ENCODE data around the gene ZNF804B.

ZNF804B gene

DNA sequence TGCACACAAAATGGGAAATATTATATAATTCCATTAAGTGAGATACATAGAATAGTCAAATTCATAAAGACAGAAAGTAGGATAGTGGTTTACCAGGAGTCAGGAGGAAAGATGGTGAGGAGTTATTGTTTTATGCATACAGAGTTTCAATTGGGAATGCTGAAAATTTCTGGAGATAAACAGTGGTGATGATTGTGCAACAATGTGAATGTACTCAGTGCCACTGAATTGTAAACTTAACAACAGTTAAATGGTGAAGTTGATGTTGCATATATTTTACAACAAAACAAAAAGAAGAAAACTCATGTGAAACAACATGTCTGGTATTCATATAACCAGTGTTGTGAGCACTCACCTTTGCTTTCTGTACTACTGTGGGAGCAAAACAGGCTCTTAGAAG, 204.9 kb downstream of the ZNF804B start:
- TF ChIP-seq, protein P1, sequence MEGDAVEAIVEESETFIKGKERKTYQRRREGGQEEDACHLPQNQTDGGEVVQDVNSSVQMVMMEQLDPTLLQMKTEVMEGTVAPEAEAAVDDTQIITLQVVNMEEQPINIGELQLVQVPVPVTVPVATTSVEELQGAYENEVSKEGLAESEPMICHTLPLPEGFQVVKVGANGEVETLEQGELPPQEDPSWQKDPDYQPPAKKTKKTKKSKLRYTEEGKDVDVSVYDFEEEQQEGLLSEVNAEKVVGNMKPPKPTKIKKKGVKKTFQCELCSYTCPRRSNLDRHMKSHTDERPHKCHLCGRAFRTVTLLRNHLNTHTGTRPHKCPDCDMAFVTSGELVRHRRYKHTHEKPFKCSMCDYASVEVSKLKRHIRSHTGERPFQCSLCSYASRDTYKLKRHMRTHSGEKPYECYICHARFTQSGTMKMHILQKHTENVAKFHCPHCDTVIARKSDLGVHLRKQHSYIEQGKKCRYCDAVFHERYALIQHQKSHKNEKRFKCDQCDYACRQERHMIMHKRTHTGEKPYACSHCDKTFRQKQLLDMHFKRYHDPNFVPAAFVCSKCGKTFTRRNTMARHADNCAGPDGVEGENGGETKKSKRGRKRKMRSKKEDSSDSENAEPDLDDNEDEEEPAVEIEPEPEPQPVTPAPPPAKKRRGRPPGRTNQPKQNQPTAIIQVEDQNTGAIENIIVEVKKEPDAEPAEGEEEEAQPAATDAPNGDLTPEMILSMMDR (IDR thresholded peaks at IDR 0.05): no peak
- no peak for TF ChIP-seq ZFX (IDR thresholded peaks at IDR 0.05; ENCODE audit: borderline replicate concordance)
- no peak overlapping the region for H3K27ac ChIP-seq

DNA sequence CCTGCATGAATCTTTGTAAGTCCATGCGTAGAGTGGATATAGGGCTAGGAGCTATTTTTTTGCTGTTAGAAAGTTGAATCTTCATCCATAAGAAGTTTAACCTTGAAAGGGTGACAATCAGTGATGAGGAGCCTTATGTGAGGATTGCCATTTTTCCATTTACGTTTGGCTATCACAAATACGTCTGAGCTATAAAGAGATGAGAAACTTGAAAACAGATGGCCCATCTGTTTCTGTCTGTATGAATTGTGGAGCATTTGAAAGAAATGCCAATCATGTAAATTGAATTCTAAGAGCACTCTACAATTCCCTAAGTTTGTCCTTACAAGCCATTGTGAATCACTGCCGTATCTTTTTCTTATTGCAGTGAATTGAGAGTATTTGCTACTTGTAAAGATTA, 205.9 kb downstream of the ZNF804B start:
- TF ChIP-seq ZFX (IDR thresholded peaks at IDR 0.05; ENCODE audit: borderline replicate concordance): no peak
- TF ChIP-seq, protein P1 (IDR thresholded peaks at IDR 0.05): no peak
- no peak overlapping the region for H3K27ac ChIP-seq

DNA sequence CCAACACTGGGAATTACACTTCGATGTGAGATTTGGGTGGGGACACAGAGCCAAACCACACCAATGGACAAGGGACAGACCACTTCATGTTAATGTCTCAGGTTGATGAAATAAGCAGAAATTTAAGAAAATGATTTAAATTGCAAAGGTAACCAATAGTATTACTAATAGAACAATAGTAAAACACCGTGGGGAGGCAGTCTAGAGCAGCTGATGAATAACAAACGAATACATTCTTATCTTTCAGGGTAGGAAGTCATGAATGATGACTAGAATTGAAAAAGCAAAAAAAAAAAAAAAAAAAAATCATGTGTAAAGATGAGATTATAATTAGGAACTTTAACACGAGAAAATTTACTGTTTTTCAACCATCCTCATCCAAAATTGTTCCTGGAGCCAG, 207.9 kb downstream of the ZNF804B start:
- TF ChIP-seq ZFX (IDR thresholded peaks at IDR 0.05; ENCODE audit: borderline replicate concordance): no peak
- TF ChIP-seq, protein P1 (IDR thresholded peaks at IDR 0.05): 0 out of 2 replicates have a peak, but pooled peaks have one; percentile 4
- no peak overlapping the region for H3K27ac ChIP-seq

DNA sequence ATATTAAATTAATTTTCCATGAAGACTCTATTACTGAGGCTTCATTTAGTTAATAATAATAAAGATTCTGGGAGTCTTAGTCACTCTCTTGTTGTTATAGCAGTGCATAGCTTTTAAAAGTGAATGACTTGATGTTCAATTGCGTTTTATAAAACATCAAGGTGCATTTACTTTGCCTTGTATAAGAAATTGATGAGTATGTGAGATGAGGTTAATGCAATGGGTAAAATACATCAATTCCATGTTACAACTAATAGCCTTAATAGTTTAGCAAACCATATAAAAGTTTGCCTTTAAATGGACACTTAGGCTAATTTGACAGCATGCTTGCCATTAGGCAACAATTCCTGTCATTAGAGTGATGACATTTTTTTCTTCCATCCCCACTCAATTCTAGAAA, 209.7 kb downstream of the ZNF804B start:
- TF ChIP-seq ZFX (IDR thresholded peaks at IDR 0.05; ENCODE audit: borderline replicate concordance): no peak
- no peak overlapping the region for H3K27ac ChIP-seq

DNA sequence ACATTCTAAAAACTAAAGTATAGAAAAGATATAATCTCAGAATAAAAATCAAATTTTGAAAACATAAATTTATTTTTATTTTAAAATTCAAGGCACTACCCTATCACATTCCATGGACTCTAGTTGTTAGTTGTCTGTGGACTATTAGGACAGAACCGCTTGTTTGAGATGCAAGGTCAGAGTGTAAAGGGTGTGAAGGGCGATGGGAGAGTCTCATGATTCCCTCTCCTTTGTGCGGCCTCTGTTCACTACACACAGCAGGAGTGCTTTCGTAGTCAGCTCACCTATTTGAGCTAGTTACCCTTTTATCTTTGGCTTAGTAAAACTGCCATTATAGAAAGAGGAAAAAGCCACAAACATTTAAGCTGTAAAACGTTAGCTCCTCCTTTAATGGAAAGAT, 225.8 kb downstream of the ZNF804B start:
- TF ChIP-seq ZFX (IDR thresholded peaks at IDR 0.05; ENCODE audit: borderline replicate concordance): no peak
- TF ChIP-seq, protein P1 (IDR thresholded peaks at IDR 0.05): no peak
- no peak overlapping the region for H3K27ac ChIP-seq

DNA sequence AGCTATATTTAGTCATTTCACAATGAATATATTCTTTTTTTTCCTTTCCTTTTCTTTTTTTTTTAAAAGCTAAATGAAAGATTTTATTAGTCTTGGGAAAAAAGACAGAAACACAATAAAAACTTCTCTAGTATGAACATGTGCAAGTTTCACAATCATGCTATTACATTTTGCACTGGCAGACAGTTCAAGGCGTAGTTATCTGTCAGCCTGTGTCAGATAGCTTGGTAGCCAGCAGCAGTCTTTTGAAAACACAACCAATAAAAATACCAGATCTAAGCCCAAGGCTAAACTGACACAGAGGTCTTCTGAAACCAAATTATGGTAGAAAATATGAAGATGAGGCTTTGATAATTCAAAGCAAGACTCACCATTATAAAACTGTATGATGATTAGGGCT, 241.8 kb downstream of the ZNF804B start:
- no peak overlapping the region for H3K27ac ChIP-seq
- TF ChIP-seq, protein P1 (IDR thresholded peaks at IDR 0.05): no peak
- no peak for TF ChIP-seq ZFX (IDR thresholded peaks at IDR 0.05; ENCODE audit: borderline replicate concordance)

DNA sequence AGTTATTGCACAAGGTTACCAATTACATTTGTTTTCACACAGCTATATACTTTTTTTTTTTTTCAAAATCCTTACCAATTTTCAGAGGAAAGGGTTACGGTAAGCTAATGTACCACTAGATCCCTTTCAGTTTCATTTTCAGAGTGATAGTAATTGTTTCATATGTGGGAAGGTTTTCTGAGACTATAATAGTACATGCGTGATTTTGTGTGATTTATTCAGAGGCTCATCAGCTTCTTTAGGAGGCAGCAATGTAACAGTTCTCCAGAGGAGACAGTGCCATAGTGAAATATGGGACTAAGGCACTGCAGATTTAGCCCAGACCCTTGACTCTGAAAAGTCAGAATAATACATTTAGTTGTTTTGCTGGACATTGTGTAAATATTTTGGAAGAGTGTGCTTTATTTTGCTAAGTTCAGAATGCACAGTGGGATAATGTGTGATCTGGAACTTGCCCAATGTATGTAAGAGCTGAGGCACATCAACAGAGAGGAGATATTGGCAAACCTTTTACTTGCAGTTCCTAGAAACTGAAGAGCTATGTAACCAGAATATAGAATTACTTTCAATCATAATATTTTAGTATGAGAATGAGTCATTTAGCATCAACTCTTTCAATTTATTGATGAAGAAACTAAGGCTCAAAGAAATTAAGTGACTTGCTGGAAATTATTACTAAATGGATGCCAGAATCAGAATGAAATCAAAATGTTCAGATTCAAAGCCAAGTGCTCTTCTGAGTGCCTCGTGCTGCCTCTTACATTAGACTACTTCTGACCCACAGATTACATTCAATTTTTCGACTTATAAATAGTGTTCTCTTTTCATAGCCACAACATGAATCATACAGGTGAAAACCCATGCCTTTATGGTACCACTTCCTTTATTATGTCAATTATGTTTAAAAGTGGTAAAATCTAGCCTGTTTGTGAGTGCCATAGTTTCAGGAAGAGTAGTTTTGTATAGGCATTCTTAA, 243.8 kb downstream of the ZNF804B start:
- no peak for TF ChIP-seq ZFX (IDR thresholded peaks at IDR 0.05; ENCODE audit: borderline replicate concordance)
- TF ChIP-seq, protein P1 (IDR thresholded peaks at IDR 0.05): no peak
- H3K27ac ChIP-seq: no peak overlapping the region

Measured in 22Rv1 (cell line).